GM12875 (cell line): ENCODE results near the gene HELZ2.

ENCODE experiments used
- H3K4me3 ChIP-seq: one replicate; pipeline ENCODE4 v1.5.1; 2011; ENCODE audit warnings: low read depth, low read length, control low read depth
- TF ChIP-seq, protein P1 (sequence below): IDR thresholded peaks from 2 replicates; pipeline ENCODE4 v1.5.1; 2011; ENCODE audit warnings: low read depth, mild to moderate bottlenecking, control low read depth, inconsistent platforms, low read length, moderate library complexity, borderline replicate concordance; ENCODE audit not compliant: insufficient read depth

HELZ2 gene

DNA sequence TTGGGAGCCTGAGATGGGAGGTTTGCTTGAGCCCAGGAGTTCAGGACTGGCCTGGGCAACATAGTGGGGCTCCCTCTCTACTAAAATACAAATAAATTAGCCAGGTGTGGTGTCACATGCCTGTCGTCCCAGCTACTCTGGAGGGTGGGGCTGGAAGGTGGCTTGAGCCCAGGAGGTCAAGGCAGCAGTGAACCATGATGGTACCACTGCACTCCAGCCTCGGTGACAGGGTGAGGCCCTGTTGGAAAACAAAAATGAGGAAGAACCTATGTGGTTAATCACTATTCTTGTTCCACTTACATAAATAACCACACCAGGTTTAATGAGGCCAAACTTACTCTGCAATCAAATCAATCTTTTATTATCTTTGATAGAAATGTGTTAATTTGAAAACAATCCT is 48.1 kb downstream of the HELZ2 start:
- no peak overlapping the region for H3K4me3 ChIP-seq
- TF ChIP-seq, protein P1, sequence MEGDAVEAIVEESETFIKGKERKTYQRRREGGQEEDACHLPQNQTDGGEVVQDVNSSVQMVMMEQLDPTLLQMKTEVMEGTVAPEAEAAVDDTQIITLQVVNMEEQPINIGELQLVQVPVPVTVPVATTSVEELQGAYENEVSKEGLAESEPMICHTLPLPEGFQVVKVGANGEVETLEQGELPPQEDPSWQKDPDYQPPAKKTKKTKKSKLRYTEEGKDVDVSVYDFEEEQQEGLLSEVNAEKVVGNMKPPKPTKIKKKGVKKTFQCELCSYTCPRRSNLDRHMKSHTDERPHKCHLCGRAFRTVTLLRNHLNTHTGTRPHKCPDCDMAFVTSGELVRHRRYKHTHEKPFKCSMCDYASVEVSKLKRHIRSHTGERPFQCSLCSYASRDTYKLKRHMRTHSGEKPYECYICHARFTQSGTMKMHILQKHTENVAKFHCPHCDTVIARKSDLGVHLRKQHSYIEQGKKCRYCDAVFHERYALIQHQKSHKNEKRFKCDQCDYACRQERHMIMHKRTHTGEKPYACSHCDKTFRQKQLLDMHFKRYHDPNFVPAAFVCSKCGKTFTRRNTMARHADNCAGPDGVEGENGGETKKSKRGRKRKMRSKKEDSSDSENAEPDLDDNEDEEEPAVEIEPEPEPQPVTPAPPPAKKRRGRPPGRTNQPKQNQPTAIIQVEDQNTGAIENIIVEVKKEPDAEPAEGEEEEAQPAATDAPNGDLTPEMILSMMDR: no peak

DNA sequence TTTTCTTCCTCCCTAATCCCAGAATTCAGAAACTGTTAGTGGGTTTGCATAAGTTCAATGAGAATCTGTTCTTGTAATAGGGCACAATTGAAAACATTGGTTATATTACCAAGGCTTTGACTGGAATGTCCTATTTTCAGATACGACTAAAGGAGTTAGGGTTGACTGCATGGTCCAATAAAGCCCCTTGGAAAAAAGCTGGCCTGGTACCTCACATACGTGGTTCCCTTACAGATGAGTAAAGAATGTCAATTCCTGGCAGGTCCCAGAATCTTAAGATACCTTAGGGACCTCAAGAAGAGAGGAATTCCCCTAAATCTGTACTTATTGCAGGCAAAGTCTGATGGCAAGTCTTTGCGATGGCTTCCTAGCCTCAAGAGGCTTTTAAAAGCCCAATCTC is 48.9 kb downstream of the HELZ2 start:
- H3K4me3 ChIP-seq: no peak overlapping the region
- TF ChIP-seq, protein P1: no peak
